SU-DHL-6 (cell line): ENCODE measurements around the gene GLDN.

ENCODE experiments used
- H2AFZ ChIP-seq: fragments of 200-600 bp; sonication (generic); 2 replicates; pipeline ENCODE4 v1.6.1; 2014; ENCODE audit warnings: low read depth, mild to moderate bottlenecking, moderate library complexity, mixed read lengths, antibody characterized with exemption, low read length; ENCODE audit not compliant: severe bottlenecking
- H3F3A ChIP-seq: fragments of 200-600 bp; shearing (Covaris generic); 2 replicates; pipeline ENCODE4 v1.6.0; 2016; ENCODE audit warnings: antibody characterized with exemption, mild to moderate bottlenecking; ENCODE audit not compliant: insufficient read depth
- H3K27ac ChIP-seq: fragments of 200-600 bp; sonication (generic); 2 replicates; pipeline ENCODE4 v1.5.1; 2016; ENCODE audit warnings: low read depth, mild to moderate bottlenecking, low read length, moderate library complexity, mixed read lengths
- H3K27me3 ChIP-seq: fragments of 200-600 bp; sonication (generic), shearing (Covaris generic); 2 replicates; pipeline ENCODE4 v1.6.0; 2014; ENCODE audit warnings: mild to moderate bottlenecking, low read length
- H3K36me3 ChIP-seq: fragments of 200-600 bp; sonication (generic); 2 replicates; pipeline ENCODE4 v1.6.1; 2014; ENCODE audit warnings: mild to moderate bottlenecking, low read length, mixed read lengths
- H3K4me2 ChIP-seq: fragments of 300-600, 200-600 bp; shearing (Covaris generic), sonication (generic); 2 replicates; pipeline ENCODE4 v1.6.0; 2014; ENCODE audit warnings: low read length, low read depth, mild to moderate bottlenecking; ENCODE audit not compliant: poor library complexity, severe bottlenecking
- H3K4me3 ChIP-seq: fragments of 200-600 bp; sonication (generic); 2 replicates; pipeline ENCODE4 v1.5.1; 2014; ENCODE audit warnings: antibody characterized with exemption, low read length, mild to moderate bottlenecking, mixed read lengths; ENCODE audit not compliant: insufficient read depth, poor library complexity, severe bottlenecking
- H3K79me2 ChIP-seq: fragments of 200-600 bp; sonication (generic); 2 replicates; pipeline ENCODE4 v1.6.1; 2014; ENCODE audit warnings: mild to moderate bottlenecking, low read length, moderate library complexity; ENCODE audit not compliant: insufficient read depth
- H3K9ac ChIP-seq: fragments of 200-600 bp; sonication (generic); 2 replicates; pipeline ENCODE4 v1.7.0; 2014; ENCODE audit warnings: mild to moderate bottlenecking, low read length
- H3K9me2 ChIP-seq: fragments of 200-600 bp; sonication (generic); replicated peaks from 2 replicates; pipeline ENCODE4 v1.6.1; 2014; ENCODE audit warnings: low read length; ENCODE audit not compliant: insufficient read depth
- H3K9me3 ChIP-seq: fragments of 200-600 bp; sonication (generic); 2 replicates; pipeline ENCODE4 v1.6.1; 2014; ENCODE audit warnings: low read length, mixed read lengths; ENCODE audit not compliant: insufficient read depth
- H4K20me1 ChIP-seq: fragments of 200-600 bp; sonication (generic); 2 replicates; pipeline ENCODE4 v1.6.1; 2014; ENCODE audit warnings: low read depth, mild to moderate bottlenecking, antibody characterized with exemption, low read length, moderate library complexity, mixed read lengths
- CTCF ChIP-seq: fragments of 200-600 bp; sonication (generic); IDR thresholded peaks from one replicate; pipeline ENCODE4 v1.5.1; 2017; ENCODE audit warnings: antibody characterized with exemption, mild to moderate bottlenecking, low read length, moderate library complexity; ENCODE audit not compliant: insufficient read depth, poor library complexity, severe bottlenecking
- EZH2phosphoT487 ChIP-seq: fragments of 200-600 bp; sonication (generic), shearing (Covaris generic); conservative IDR thresholded peaks from 2 replicates; pipeline ENCODE4 v1.6.1; 2018; ENCODE audit warnings: mild to moderate bottlenecking, antibody characterized with exemption, low read length, moderate library complexity, mixed read lengths

GLDN gene

GRCh38 chr15:51359981-51360380 is 18.5 kb downstream of the GLDN start:
- no peak overlapping the region for H3K4me3 ChIP-seq
- H3K9me3 ChIP-seq, result no peaks in the 10 kb centered on the region

GRCh38 chr15:51363383-51363782 is 21.9 kb downstream of the GLDN start:
- no peaks in the 10 kb centered on the region for H3K9me2 ChIP-seq
- H3K79me2 ChIP-seq, result no peaks in the 10 kb centered on the region
- H3F3A ChIP-seq, result no peaks in the 10 kb centered on the region
- no peak overlapping the region for H3K9ac ChIP-seq
- H3K36me3 ChIP-seq, result no peaks in the 10 kb centered on the region
- no peaks in the 10 kb centered on the region for H3K9me3 ChIP-seq
- no peaks in the 10 kb centered on the region for H3K27me3 ChIP-seq
- no peaks in the 10 kb centered on the region for H4K20me1 ChIP-seq
- H3K4me2 ChIP-seq, result no peak overlapping the region
- no peak overlapping the region for H3K4me3 ChIP-seq
- TF ChIP-seq CTCF (no peak), EZH2phosphoT487 (no peak)
- no peak overlapping the region for H2AFZ ChIP-seq
- H3K27ac ChIP-seq, result no peak overlapping the region

More at GRCh38 chr15:51359981-51360380, 18.5 kb downstream of the GLDN start:
- H3K27me3 ChIP-seq, result no peaks in the 10 kb centered on the region
- H3K36me3 ChIP-seq, result no peaks in the 10 kb centered on the region
- H3K4me2 ChIP-seq, result no peak overlapping the region
- H4K20me1 ChIP-seq, result no peaks in the 10 kb centered on the region
- H3K9me2 ChIP-seq, result no peaks in the 10 kb centered on the region
- H3F3A ChIP-seq, result no peaks in the 10 kb centered on the region
- H3K79me2 ChIP-seq, result no peaks in the 10 kb centered on the region
- H2AFZ ChIP-seq, result no peak overlapping the region
- no peak overlapping the region for H3K27ac ChIP-seq
- H3K9ac ChIP-seq, result no peak overlapping the region
- no peak for TF ChIP-seq CTCF
- no peak for TF ChIP-seq EZH2phosphoT487

GRCh38 chr15:51365417-51365816 is 24.0 kb downstream of the GLDN start:
- no peak overlapping the region for H3K4me2 ChIP-seq
- no peak overlapping the region for H2AFZ ChIP-seq
- H3K79me2 ChIP-seq, result no peaks in the 10 kb centered on the region
- no peaks in the 10 kb centered on the region for H3K27me3 ChIP-seq
- no peaks in the 10 kb centered on the region for H4K20me1 ChIP-seq
- no peaks in the 10 kb centered on the region for H3F3A ChIP-seq
- H3K9me3 ChIP-seq, result no peaks in the 10 kb centered on the region
- H3K27ac ChIP-seq, result no peak overlapping the region
- no peaks in the 10 kb centered on the region for H3K36me3 ChIP-seq
- no peak overlapping the region for H3K4me3 ChIP-seq
- no peaks in the 10 kb centered on the region for H3K9me2 ChIP-seq
- no peak overlapping the region for H3K9ac ChIP-seq
- no peak for TF ChIP-seq CTCF
- no peak for TF ChIP-seq EZH2phosphoT487

- H3K36me3 ChIP-seq, result no peaks in the 10 kb centered on the region
- no peak overlapping the region for H3K9ac ChIP-seq
- TF ChIP-seq CTCF (no peak), EZH2phosphoT487 (no peak)
- H3K4me3 ChIP-seq, result no peak overlapping the region
- no peak overlapping the region for H2AFZ ChIP-seq
- no peak overlapping the region for H3K4me2 ChIP-seq
- no peaks in the 10 kb centered on the region for H3K9me3 ChIP-seq
- H3K79me2 ChIP-seq, result no peaks in the 10 kb centered on the region
- H4K20me1 ChIP-seq, result no peaks in the 10 kb centered on the region
- H3K27me3 ChIP-seq, result no peaks in the 10 kb centered on the region
- H3K27ac ChIP-seq, result no peak overlapping the region
- H3F3A ChIP-seq, result no peaks in the 10 kb centered on the region
- no peaks in the 10 kb centered on the region for H3K9me2 ChIP-seq
These were observed 24.6 kb downstream of the GLDN start for GRCh38 chr15:51366071-51366470.
